Fibroblast of lung (primary cell): ENCODE data around the gene RUNDC3A. TPM values are rescaled to one million over a fixed set of nuclear protein-coding genes. Genes with fewer than 3 reads are reported as not detected.

Experiments
- DNase-seq, 2 donors: peaks; one replicate each; pipeline versions ENCODE4 v3.0.0 to v3.0.0-alpha.2; 2010; ENCODE audit warnings: low read depth in 2 of 2
- H2AFZ ChIP-seq: 2 replicates; pipeline ENCODE4 v1.5.1; 2012; ENCODE audit warnings: low read length, control low read depth, inconsistent platforms
- H3K27ac ChIP-seq: 2 replicates; pipeline ENCODE4 v1.5.1; 2011; ENCODE audit warnings: low read length, control low read depth; ENCODE audit not compliant: insufficient read depth
- H3K27me3 ChIP-seq: 2 replicates; pipeline ENCODE4 v1.5.1; 2011; ENCODE audit warnings: mild to moderate bottlenecking, low read length; ENCODE audit not compliant: control insufficient read depth, insufficient read depth
- H3K36me3 ChIP-seq: 2 replicates; pipeline ENCODE4 v1.5.1; 2011; ENCODE audit warnings: low read length; ENCODE audit not compliant: control insufficient read depth, insufficient read depth
- H3K4me1 ChIP-seq: 2 replicates; pipeline ENCODE4 v1.5.1; 2011; ENCODE audit warnings: low read length; ENCODE audit not compliant: control insufficient read depth, insufficient read depth; ENCODE audit errors: extremely low read depth
- H3K4me2 ChIP-seq: 2 replicates; pipeline ENCODE4 v1.5.1; 2011; ENCODE audit warnings: low read length, control low read depth; ENCODE audit not compliant: insufficient read depth; ENCODE audit errors: extremely low read depth
- H3K4me3 ChIP-seq, 4 experiments: fragments of 200-600 bp in 1 of 4; sonication (generic) in 1 of 4; replicated peaks in 1 of 4; 2 replicates each; pipeline ENCODE4 v1.5.1; 2011 to 2016; ENCODE audit warnings: low read length in 4 of 4, low read depth in 3 of 4, mild to moderate bottlenecking in 3 of 4, control low read depth in 2 of 4, inconsistent platforms in 1 of 4, mixed read lengths in 1 of 4; ENCODE audit not compliant: insufficient read depth in 1 of 4; ENCODE audit errors: control extremely low read depth in 1 of 4
- H3K79me2 ChIP-seq: 2 replicates; pipeline ENCODE4 v1.5.1; 2012; ENCODE audit warnings: mild to moderate bottlenecking, low read length, inconsistent platforms; ENCODE audit not compliant: control insufficient read depth, insufficient read depth
- H3K9ac ChIP-seq: 2 replicates; pipeline ENCODE4 v1.5.1; 2011; ENCODE audit warnings: mild to moderate bottlenecking, low read length, control low read depth; ENCODE audit not compliant: insufficient read depth
- H3K9me3 ChIP-seq: 2 replicates; pipeline ENCODE4 v1.5.1; 2012; ENCODE audit warnings: low read depth, low read length; ENCODE audit not compliant: control insufficient read depth, insufficient read depth
- H4K20me1 ChIP-seq: 2 replicates; pipeline ENCODE4 v1.5.1; 2011; ENCODE audit warnings: low read length; ENCODE audit not compliant: control insufficient read depth, insufficient read depth; ENCODE audit errors: extremely low read depth
- EZH2 ChIP-seq: IDR thresholded peaks from 2 replicates; pipeline ENCODE4 v1.5.1; 2012; ENCODE audit warnings: low read length, control low read depth, mild to moderate bottlenecking; ENCODE audit errors: missing control alignments
- polyA plus RNA-seq, 2 donors: library from polyadenylated mRNA; depleted of rRNA in 1 of 2; stranded (reverse) in 1 of 2; unstranded in 1 of 2; fragments of >200 nt; gene quantifications; 2 replicates each; pipeline ENCODE4 v1.2.1, GENCODE V29; 2011 to 2012; ENCODE audit warnings: missing spikeins in 1 of 2
- total RNA-seq: library from RNA; depleted of rRNA; stranded (reverse); fragments of >200 nt; gene quantifications from 2 replicates; pipeline ENCODE4 v1.2.1, GENCODE V29; 2014
- TF ChIP-seq, protein P1 (sequence below), 2 donors: IDR thresholded peaks in 1 of 2; conservative IDR thresholded peaks in 1 of 2; 1 replicate in 1 of 2; 2 replicates in 1 of 2; pipeline ENCODE4 v1.5.1; 2011 to 2012; ENCODE audit warnings: low read length in 2 of 2, control low read depth in 1 of 2, inconsistent platforms in 1 of 2, low read depth in 1 of 2, mild to moderate bottlenecking in 1 of 2

Gene RUNDC3A
- total and polyA plus RNA-seq, 2 donors (not counting 1 experiment from before 2014, with no cell fraction given), result not detected

DNA sequence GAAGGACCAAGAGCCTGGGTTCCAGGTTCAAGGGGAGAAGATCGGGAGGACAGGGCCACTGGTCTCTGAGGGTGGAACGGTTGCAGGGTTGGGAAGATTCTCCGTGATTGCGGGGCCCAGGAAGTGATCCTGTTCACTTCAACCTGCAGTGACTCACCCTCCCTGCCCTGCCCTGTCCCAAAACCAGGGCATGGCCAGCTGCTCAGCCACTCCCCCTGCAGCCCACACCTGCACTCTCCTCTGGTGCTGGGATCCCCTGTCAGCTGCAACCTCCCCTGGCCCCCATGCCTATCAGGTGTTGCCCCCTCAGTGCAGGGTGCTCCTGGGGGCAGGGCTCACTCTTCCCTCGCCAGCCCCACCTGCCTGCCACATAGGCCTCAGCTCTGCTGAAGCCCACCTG is 1.1 kb downstream of the RUNDC3A start:
- Histone ChIP-seq H3K4me1 (no peaks in the 10 kb centered on the region), H3K4me3 (no peak overlapping the region), H3K4me2 (no peak overlapping the region), H3K27ac (no peak overlapping the region), H3K9me3 (no peaks in the 10 kb centered on the region), H3K36me3 (no peaks in the 10 kb centered on the region), H2AFZ (no peak overlapping the region), H3K79me2 (no peaks in the 10 kb centered on the region), H3K27me3 (peaks cover 21% of the 10 kb centered on the region), H4K20me1 (no peaks in the 10 kb centered on the region), H3K9ac (no peak overlapping the region)
- no peak for DNase-seq
- TF ChIP-seq, protein P1, sequence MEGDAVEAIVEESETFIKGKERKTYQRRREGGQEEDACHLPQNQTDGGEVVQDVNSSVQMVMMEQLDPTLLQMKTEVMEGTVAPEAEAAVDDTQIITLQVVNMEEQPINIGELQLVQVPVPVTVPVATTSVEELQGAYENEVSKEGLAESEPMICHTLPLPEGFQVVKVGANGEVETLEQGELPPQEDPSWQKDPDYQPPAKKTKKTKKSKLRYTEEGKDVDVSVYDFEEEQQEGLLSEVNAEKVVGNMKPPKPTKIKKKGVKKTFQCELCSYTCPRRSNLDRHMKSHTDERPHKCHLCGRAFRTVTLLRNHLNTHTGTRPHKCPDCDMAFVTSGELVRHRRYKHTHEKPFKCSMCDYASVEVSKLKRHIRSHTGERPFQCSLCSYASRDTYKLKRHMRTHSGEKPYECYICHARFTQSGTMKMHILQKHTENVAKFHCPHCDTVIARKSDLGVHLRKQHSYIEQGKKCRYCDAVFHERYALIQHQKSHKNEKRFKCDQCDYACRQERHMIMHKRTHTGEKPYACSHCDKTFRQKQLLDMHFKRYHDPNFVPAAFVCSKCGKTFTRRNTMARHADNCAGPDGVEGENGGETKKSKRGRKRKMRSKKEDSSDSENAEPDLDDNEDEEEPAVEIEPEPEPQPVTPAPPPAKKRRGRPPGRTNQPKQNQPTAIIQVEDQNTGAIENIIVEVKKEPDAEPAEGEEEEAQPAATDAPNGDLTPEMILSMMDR (conservative IDR thresholded peaks at IDR 0.05 in 1 of 2, IDR thresholded peaks at IDR 0.05 in 1 of 2; ENCODE audit: low read depth in 1 of 2, low read length in 2 of 2), result no peak
- no peak for TF ChIP-seq EZH2

DNA sequence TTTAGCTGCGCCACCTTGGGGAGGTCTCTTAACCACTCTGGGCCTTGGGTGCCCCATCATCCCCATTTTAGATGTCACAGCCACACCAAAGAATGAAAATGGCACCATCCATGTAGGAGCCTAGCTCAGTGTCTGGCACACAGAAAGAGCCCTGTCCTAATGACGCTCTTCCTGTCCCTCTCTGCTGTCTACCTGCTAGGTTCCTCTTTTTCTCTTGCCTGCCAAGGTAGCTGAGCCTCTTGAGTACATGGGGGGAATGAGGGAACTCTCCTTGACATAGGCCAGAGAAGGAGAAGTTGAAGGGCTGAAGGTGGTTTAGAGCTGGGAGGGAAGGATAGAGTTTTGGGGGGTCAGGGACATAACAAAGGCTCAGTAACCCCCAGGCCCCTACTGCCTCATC is 1.8 kb downstream of the RUNDC3A start:
- no peak for TF ChIP-seq EZH2
- Histone ChIP-seq H3K27ac (no peak overlapping the region), H3K79me2 (no peaks in the 10 kb centered on the region), H3K4me1 (no peaks in the 10 kb centered on the region), H3K36me3 (no peaks in the 10 kb centered on the region), H3K4me3 (no peak overlapping the region), H2AFZ (no peak overlapping the region), H3K9me3 (no peaks in the 10 kb centered on the region), H3K4me2 (no peak overlapping the region), H3K27me3 (peaks cover 27% of the 10 kb centered on the region), H3K9ac (no peak overlapping the region), H4K20me1 (no peaks in the 10 kb centered on the region)
- no peak for DNase-seq

DNA sequence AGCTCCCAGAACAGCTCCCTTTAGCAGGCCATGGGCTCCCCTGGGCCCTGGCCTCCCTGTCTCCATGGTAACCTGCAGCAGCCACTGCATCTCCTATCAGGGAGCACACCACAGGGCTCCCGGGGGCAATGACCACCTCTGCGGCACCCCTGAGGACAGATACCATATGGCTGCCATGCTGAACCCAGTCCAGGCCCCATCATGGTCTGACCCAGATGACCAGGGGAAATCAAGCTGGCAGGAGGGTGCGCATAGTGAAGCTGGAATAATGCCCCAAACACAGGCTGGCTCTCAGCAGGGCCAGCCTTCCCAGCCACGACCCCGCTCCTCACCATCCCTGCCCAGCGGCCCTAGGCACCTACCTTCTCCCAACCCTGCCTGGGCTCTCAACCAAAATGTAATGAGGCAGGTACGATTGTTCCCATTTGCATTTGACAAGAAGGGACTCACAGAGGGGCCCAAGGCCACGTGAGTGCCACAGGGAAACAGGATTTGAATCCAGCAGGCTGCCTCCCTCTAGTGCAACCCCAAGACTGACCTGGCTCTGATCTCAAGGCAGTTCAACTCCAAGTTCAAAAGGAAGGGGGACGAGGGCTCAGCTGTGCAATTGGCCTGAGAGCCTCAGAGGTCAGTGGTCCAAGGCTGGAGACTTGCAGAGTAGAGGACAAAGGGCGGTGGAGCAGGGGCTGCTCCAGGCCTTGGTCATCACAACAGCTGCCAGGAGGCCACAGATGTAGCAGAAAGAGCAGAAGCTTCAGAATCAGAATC is 2.4 kb downstream of the RUNDC3A start:
- Histone ChIP-seq H3K4me3 (no peak overlapping the region), H3K79me2 (no peaks in the 10 kb centered on the region), H4K20me1 (no peaks in the 10 kb centered on the region), H3K27me3 (peaks cover 31% of the 10 kb centered on the region), H3K9ac (no peak overlapping the region), H3K9me3 (no peaks in the 10 kb centered on the region), H3K4me2 (no peak overlapping the region), H3K36me3 (no peaks in the 10 kb centered on the region), H3K27ac (no peak overlapping the region), H2AFZ (no peak overlapping the region), H3K4me1 (no peaks in the 10 kb centered on the region)
- no peak for DNase-seq
- TF ChIP-seq, protein P1 (conservative IDR thresholded peaks at IDR 0.05 in 1 of 2, IDR thresholded peaks at IDR 0.05 in 1 of 2; ENCODE audit: low read depth in 1 of 2, low read length in 2 of 2), result no peak
- no peak for TF ChIP-seq EZH2
